ENCODE measurements around the gene DLGAP1. TPM values are rescaled to one million over a fixed set of nuclear protein-coding genes. Genes with fewer than 3 reads are reported as not detected.
"Not testable (repeated sequence)": the region's sequence is repeated elsewhere in the genome, so short reads cannot be mapped to it uniquely, and the experiment has no call there.

DLGAP1 gene
- polyA plus RNA-seq, 1 of the 3 experiments (the other 2 are of a cell fraction): not detected

- DNase-seq: no peak
- Histone ChIP-seq H3K9me2 (no peaks in the 10 kb centered on the region), H3F3A (replicated peaks; ENCODE audit: insufficient read depth) (no peaks in the 10 kb centered on the region), H3K27ac (ENCODE audit: low read depth in 2 of 2, low read length in 1 of 2) (no peak overlapping the region), H3K36me3 (replicated peaks in 1 of 2; ENCODE audit: control insufficient read depth in 1 of 2, insufficient read depth in 2 of 2, low read length in 1 of 2) (no peaks in the 10 kb centered on the region), H2AFZ (ENCODE audit: low read depth) (no peak overlapping the region), H3K9ac (no peak overlapping the region), H3K4me1 (ENCODE audit: control insufficient read depth in 1 of 2, insufficient read depth in 2 of 2, low read depth in 1 of 2, low read length in 1 of 2) (no peaks in the 10 kb centered on the region), H3K9me3 (no peaks in the 10 kb centered on the region), H3K4me2 (no peak overlapping the region), H3K4me3 (ENCODE audit: low read depth in 2 of 2, low read length in 1 of 2) (no peak overlapping the region), H3K27me3 (ENCODE audit: insufficient read depth) (no peaks in the 10 kb centered on the region), H3K79me2 (ENCODE audit: insufficient read depth) (no peaks in the 10 kb centered on the region), H4K20me1 (ENCODE audit: insufficient read depth) (no peaks in the 10 kb centered on the region)
- 7% methylated on average over 2 of the region's 2 CpGs for WGBS (ENCODE audit: low lambda C conversion rate)
- POLR2A ChIA-PET: no interaction called here
- TF ChIP-seq GABPA (IDR thresholded peaks at IDR 0.05; ENCODE audit: low read depth) (no peak), RXRA (IDR thresholded peaks at IDR 0.05; ENCODE audit: borderline replicate concordance, low read depth) (no peak), USF1 (IDR thresholded peaks at IDR 0.05; ENCODE audit: borderline replicate concordance, low read depth) (no peak), GATA2 (CRISPR knock-in tag; IDR thresholded peaks at IDR 0.05) (no peak), POLR2AphosphoS5 (IDR thresholded peaks at IDR 0.05; ENCODE audit: low read depth, low read length) (no peak), CTCF (IDR thresholded peaks at IDR 0.05) (no peak), TAF1 (IDR thresholded peaks at IDR 0.05; ENCODE audit: borderline replicate concordance, low read depth, low read length) (no peak), JUND (IDR thresholded peaks at IDR 0.05) (no peak), TEAD4 (IDR thresholded peaks at IDR 0.05; ENCODE audit: borderline replicate concordance, insufficient read depth) (no peak), YY1 (IDR thresholded peaks at IDR 0.05; ENCODE audit: low read depth) (no peak), FOXM1 (IDR thresholded peaks at IDR 0.05; ENCODE audit: low read depth) (no peak), FOSL2 (IDR thresholded peaks at IDR 0.05; ENCODE audit: borderline replicate concordance, low read depth) (no peak), ELF1 (IDR thresholded peaks at IDR 0.05) (no peak), RCOR1 (IDR thresholded peaks at IDR 0.05; ENCODE audit: low read length) (no peak), REST (IDR thresholded peaks at IDR 0.05; ENCODE audit: low read depth, low read length) (no peak)
- CTCF ChIA-PET: no interaction called here
These were observed 162.4 kb downstream of the DLGAP1 start for GRCh38 chr18:4292696-4293095.

GRCh38 chr18:4287340-4287739 lies 167.8 kb downstream of the DLGAP1 start:
- H4K20me1 ChIP-seq (ENCODE audit: insufficient read depth); H3F3A ChIP-seq (replicated peaks; ENCODE audit: insufficient read depth): not testable (repeated sequence)
- WGBS (ENCODE audit: low lambda C conversion rate): 1% methylated on average over 3 of the region's 3 CpGs

More at GRCh38 chr18:4287340-4287739, 167.8 kb downstream of the DLGAP1 start:
- H3K4me2 ChIP-seq; CTCF ChIA-PET; H3K4me3 ChIP-seq (ENCODE audit: low read depth in 2 of 2, low read length in 1 of 2); POLR2A ChIA-PET; H2AFZ ChIP-seq (ENCODE audit: low read depth); H3K9me2 ChIP-seq; H3K4me1 ChIP-seq (ENCODE audit: control insufficient read depth in 1 of 2, insufficient read depth in 2 of 2, low read depth in 1 of 2, low read length in 1 of 2); H3K27ac ChIP-seq (ENCODE audit: low read depth in 2 of 2, low read length in 1 of 2); DNase-seq; H3K79me2 ChIP-seq (ENCODE audit: insufficient read depth); H3K9ac ChIP-seq; H3K9me3 ChIP-seq; H3K36me3 ChIP-seq (replicated peaks in 1 of 2; ENCODE audit: control insufficient read depth in 1 of 2, insufficient read depth in 2 of 2, low read length in 1 of 2); H3K27me3 ChIP-seq (ENCODE audit: insufficient read depth): not testable (repeated sequence)
